Measurements from ENCODE around the gene XCL1.
"Not testable (repeated sequence)": the region's sequence is repeated elsewhere in the genome, so short reads cannot be mapped to it uniquely, and the experiment has no call there.

The XCL1 gene

GRCh38 chr1:168567568-168567967 is 8.8 kb upstream of the XCL1 start:
- no peak for DNase-seq (ENCODE audit: low spot score)

- DNase-seq (ENCODE audit: low spot score), result no peak
Observed at GRCh38 chr1:168568346-168568745, 8.1 kb upstream of the XCL1 start.

GRCh38 chr1:168570652-168571051 is 5.8 kb upstream of the XCL1 start:
- no peak for DNase-seq (ENCODE audit: low spot score)

DNA sequence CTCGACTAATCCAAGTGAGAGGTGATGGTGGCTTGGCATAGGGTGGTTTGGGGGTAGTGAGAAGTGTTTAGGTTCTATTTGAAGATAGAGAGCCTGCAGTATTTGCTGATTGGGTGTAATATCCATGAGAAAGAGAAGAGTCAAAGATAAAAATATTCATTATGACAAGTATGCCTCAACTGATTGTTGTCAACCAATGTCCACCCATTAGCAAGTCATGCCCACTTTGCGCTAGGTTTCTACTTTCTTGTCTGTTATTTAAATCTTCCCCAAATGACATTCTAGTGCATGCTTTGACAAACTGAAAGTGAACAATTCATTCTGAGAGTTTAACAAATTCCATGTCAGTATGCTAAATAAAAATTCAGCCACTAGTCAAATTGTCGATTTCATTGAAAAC is 3.8 kb upstream of the XCL1 start:
- no peak for DNase-seq (ENCODE audit: low spot score)

DNA sequence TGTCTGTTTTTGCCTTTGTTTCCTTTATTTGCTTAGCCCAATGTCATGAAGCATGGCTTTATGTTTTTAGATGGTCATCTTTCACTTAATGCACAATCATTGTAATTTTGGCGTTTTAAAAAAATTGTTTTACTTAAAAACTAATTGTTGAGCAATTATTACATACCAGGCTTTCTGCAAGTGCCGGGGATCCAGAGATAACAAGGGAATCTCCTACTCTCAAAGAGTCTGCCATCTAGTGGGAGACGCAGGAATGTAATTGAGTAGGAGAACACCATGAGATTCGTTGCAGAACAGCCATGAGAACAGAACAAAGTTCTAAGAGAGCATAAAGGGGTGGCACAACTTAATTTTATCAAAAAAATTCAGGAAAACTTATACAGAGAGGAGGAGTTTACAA is 2.2 kb upstream of the XCL1 start:
- not testable (repeated sequence) for DNase-seq (ENCODE audit: low spot score)

- not testable (repeated sequence) for DNase-seq (ENCODE audit: low spot score)
Observed at GRCh38 chr1:168578531-168579185, 2.3 kb downstream of the XCL1 start.

DNA sequence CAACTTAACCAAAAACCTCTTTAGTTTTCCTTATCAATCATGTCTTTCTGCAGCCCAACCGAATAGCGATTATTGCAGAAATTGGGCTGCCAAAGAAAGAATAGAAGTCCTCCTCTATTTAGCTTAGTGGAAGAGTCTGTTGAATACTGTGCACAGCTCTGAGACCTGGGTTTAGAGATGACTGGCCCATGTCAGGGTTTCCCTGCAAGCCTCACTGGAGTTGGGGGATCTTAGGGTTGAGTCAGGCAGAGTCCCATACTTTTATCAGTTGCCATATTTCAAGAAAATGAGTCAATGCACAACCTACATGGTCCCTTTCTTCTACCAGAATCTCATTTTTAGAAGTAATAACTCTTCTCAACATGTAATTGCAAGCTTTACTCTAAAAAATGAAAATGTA is 3.9 kb downstream of the XCL1 start:
- DNase-seq (ENCODE audit: low spot score), result not testable (repeated sequence)

DNA sequence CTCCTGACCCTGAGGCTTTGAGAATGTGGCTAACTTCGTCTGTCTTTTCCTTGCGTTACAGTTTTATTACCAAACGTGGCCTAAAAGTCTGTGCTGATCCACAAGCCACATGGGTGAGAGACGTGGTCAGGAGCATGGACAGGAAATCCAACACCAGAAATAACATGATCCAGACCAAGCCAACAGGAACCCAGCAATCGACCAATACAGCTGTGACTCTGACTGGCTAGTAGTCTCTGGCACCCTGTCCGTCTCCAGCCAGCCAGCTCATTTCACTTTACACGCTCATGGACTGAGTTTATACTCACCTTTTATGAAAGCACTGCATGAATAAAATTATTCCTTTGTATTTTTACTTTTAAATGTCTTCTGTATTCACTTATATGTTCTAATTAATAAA is 4.6 kb downstream of the XCL1 start:
- DNase-seq (ENCODE audit: low spot score), result not testable (repeated sequence)

DNA sequence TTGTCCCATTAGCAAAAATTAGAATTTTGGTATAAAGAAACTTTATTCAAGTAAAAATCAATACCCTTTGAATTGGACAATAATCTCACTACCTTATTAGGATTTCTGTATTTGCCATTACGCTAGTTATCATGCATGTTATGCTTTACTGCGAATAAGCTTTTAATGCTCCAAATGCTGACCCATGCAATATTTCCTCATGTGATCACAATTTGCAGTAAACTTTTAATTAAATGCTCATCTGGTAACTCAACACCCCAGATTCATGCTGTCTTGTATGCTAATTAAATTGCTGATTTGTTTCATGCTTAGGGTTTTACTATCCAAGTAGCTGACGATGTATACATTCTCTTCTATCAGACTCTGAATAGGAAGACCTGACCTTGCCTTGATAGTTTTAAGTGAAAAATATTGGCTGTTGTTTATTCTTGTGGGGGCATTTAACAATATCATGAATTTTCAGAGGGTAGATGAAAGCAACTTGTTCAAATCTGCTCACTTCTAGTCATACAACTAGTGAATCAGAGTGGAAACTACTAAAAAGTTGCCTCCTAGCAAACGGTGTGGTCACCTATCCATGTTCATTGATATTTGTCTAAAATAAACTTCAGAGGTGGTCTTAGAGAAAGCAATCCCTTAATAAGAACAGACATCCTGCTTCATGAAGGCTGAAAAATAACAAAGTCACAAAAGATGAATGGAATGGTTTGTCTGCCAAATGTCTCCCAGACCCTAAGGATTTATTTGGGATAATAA is 5.6 kb downstream of the XCL1 start:
- DNase-seq (ENCODE audit: low spot score), result no peak

DNA sequence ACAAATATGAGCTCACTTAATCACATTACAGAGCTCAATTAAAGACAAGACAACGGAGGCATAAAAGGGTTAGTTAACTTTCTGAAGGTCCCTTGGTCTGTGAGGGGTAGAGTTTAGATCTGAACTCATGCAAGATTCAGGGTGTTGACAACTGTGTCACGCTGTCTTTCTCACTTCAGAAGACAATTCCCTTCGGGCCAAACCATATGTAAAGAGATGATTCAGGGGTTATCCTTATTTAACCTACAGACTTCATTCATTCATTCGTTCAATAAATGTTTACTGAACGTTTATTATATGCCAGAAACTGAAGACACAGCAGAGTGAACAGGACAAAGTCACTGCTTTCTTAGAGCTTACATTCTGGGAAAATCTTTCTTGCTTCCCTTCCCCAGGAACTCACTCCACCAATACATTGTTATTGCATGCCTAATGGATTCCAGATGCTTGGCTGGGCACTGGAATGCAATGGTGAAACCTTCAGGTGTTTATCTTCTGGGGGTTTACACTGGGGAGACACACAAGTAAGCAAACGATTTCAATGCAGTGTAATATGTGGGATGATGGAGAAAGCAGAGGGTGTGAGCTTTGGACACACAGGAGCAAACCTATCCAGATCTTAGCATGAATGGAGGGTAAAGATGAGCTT is 6.4 kb downstream of the XCL1 start:
- no peak for DNase-seq (ENCODE audit: low spot score)

DNA sequence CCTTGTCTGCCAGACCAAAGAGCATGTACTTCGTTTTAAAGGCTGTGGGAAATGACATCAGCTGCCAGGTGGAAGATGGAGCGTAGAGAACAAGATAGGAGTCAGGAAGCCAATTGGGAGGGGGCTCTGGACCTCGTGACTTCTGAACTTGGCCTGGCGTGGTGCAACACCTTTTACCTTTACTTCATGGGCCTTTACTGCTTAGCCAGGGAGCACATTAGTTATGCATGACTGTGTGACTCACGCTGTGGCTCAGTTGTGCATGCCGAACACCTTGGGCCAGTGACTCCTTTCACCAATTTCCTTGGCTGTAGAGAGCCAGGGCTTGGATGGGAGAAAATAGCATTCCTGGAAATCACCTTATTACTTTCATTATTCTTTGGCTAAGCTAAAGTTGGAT is 7.2 kb downstream of the XCL1 start:
- no peak for DNase-seq (ENCODE audit: low spot score)

DNA sequence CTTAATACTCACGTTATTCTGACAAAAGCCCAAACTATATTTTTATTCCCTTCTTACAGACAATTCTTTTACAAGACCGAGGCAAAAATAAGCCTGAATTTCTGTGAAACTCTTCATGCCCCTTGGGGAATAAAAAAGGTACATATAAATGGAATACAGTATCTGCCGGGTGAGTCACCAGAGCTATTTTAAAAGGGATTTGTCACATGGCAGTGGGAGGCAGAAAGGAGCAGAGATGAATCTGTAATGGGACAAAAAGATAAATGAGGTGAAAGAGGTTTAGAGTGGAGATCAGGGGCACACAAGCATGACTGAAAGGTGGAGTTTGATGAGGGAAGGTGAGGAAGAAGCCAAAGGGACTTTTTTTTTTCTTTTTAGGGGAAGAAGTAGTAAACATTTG is 8.8 kb downstream of the XCL1 start:
- DNase-seq (ENCODE audit: low spot score), result no peak

GRCh38 chr1:168585937-168586336 is 9.5 kb downstream of the XCL1 start:
- no peak for DNase-seq (ENCODE audit: low spot score)

GRCh38 chr1:168589167-168589566 is 12.8 kb downstream of the XCL1 start:
- DNase-seq (ENCODE audit: low spot score), result no peak

GRCh38 chr1:168591066-168591465 is 14.7 kb downstream of the XCL1 start:
- no peak for DNase-seq (ENCODE audit: low spot score)

GRCh38 chr1:168591641-168592250 is 15.3 kb downstream of the XCL1 start:
- DNase-seq (ENCODE audit: low spot score), result no peak

- not testable (repeated sequence) for DNase-seq (ENCODE audit: low spot score)
Observed at GRCh38 chr1:168595403-168595802, 19.0 kb downstream of the XCL1 start.

DNA sequence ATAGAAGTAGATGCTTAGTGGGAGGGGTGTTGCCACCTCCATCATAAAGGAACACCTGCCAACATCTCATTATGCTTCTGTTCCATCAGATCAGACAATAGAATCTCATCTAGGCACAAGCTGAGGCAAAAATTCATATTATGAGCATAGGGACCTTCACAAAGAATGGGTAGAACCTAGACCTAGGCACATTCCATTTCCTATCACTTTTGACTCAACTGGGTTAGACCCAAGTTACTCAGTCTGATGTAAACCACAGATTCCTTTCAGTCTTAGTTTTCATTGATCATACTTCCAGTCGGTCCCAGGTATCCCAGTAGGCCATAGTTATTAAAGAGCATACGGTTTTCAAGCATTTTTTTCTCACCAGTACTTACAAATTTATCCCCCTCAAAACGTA is 21.7 kb downstream of the XCL1 start:
- no peak for DNase-seq (ENCODE audit: low spot score)

DNA sequence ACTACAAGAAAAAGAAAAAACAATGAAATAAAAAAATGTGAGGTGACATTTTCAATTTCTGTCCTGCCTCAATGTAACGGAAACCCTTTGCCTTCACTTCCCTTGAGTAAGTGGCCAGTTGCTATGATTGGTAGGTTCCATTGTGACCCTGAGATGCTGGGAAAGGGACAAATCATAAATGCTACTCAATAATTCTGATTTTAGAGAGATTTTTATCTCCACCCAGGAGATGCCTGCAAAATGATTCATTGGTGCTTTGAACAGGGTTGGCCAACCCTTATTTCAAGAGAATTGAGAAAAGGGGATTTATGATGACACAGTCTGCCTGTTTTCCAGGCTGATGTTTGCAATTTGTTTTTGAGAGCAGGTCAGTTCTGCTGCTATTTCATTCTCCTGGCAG is 22.5 kb downstream of the XCL1 start:
- DNase-seq (ENCODE audit: low spot score), result no peak

GRCh38 chr1:168599641-168600040 is 23.2 kb downstream of the XCL1 start:
- no peak for DNase-seq (ENCODE audit: low spot score)

- DNase-seq (ENCODE audit: low spot score), result no peak
Observed at GRCh38 chr1:168601051-168601450, 24.6 kb downstream of the XCL1 start.

DNA sequence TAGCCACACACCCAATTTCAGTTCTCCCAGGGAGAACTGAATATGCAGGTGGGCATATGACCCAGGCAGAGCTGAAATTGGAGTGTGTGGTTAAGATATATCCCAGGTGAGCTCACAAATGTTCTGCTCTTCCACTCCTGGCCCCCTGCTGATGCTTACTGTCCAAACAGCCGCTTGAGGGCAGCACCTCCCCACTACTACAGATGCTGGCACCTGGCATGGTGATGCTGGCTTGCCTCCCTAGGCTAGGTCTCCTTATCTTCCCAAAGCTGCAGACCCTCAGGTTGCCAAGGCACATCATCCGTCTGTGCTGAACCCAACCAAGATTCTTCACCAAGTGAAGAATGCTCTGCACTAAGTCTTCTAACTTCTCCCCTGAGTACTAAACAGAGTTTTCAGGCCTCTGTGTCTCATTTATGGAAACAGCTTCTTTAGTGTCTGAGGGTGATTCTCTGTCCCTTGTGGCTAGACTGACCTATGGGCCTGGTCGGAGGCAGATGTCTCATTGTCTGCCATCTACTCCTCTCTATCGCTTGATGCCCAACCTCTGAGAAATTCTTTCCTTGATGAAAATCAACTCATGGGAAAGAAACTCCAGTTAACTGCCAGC is 27.2 kb downstream of the XCL1 start:
- peak; percentile 75 for DNase-seq (ENCODE audit: low spot score)

Measured in left forelimb (tissue), 1 donor.